SK-N-MC (cell line): ENCODE data around the gene TMEM128.

Experiments used
- EZH2 ChIP-seq: fragments of 200-600 bp; sonication (generic); IDR thresholded peaks from one replicate; pipeline ENCODE4 v1.6.1; 2017; ENCODE audit warnings: antibody characterized with exemption
- FOXP2 ChIP-seq: optimal IDR thresholded peaks from 2 replicates; pipeline ENCODE3; 2011; ENCODE audit warnings: mild to moderate bottlenecking, moderate library complexity; ENCODE audit not compliant: insufficient read depth; ENCODE audit errors: extremely low read length, control extremely low read depth
- POLR2AphosphoS5 ChIP-seq: IDR thresholded peaks from 2 replicates; pipeline ENCODE4 v1.6.1; 2012; ENCODE audit warnings: mild to moderate bottlenecking, low read depth, low read length, borderline replicate concordance

GRCh38 chr4:4270529-4270928 lies 22.5 kb upstream of the TMEM128 start:
- TF ChIP-seq POLR2AphosphoS5 (no peak), EZH2 (no peak), FOXP2 (no peak)
